Pancreas (tissue), 10 donors: Measurements from ENCODE around the gene RNF145. TPM values are rescaled to one million over a fixed set of nuclear protein-coding genes. Genes with fewer than 3 reads are reported as not detected.
"Not testable (repeated sequence)": the region's sequence is repeated elsewhere in the genome, so short reads cannot be mapped to it uniquely, and the experiment has no call there.

Source experiments
- ATAC-seq, 4 donors: fragments of 200-7000 bp; cut with Tn5 transposase; one replicate each; pipeline versions ENCODE4 v1.8.0 to v1.9.1; 2020; ENCODE audit warnings: mild to moderate bottlenecking in 4 of 4, moderate library complexity in 4 of 4
- DNase-seq, 6 donors: peaks; one replicate each; pipeline ENCODE4 v3.0.0-alpha.2; 2020
- FAIRE-seq: peaks from 2 replicates; lab custom pipeline; 2012; peaks lifted over from hg19 to GRCh38; lab: Jason Lieb, UNC
- H3K27ac ChIP-seq, 4 donors: fragments of 200-600 bp; sonication (generic); 1 replicate in 3 of 4; 2 replicates in 1 of 4; pipeline versions ENCODE4 v1.5.0 to v1.8.0; 2020
- H3K27me3 ChIP-seq, 4 donors: fragments of 200-600 bp; one replicate each; pipeline ENCODE4 v1.8.0; 2021
- H3K36me3 ChIP-seq, 3 donors: fragments of 200-600 bp; sonication (generic) in 1 of 3; one replicate each; pipeline versions ENCODE4 v1.5.0 to v1.8.0; 2020 to 2021
- H3K4me1 ChIP-seq, 3 donors: fragments of 200-600 bp; one replicate each; pipeline ENCODE4 v1.8.0; 2021
- H3K4me3 ChIP-seq, 4 donors: fragments of 200-600 bp; sonication (generic) in 2 of 4; one replicate each; pipeline versions ENCODE4 v1.5.0 to v1.8.0; 2020 to 2021
- H3K9me3 ChIP-seq, 4 donors: fragments of 200-600 bp; one replicate each; pipeline ENCODE4 v1.8.0; 2021
- CTCF ChIP-seq, 4 donors: fragments of 200-600 bp; sonication (generic) in 3 of 4; IDR thresholded peaks; one replicate each; pipeline versions ENCODE4 v1.5.0 to v1.8.0; 2021; ENCODE audit warnings: antibody characterized with exemption in 4 of 4
- WGBS, 2 donors: extraction: QIAGEN DNeasy Blood & Tissue Kit; methylation state at CpG; one replicate each; pipeline ENCODE4 v1.1.7; 2013; 5-methylcytosine and 5-hydroxymethylcytosine counted together
- intact Hi-C, 3 donors: fragments of 100-400 bp; cut with DNase I; formaldehyde crosslinking; loops; one replicate each; pipeline versions ENCODE4 v1.11.1 to v1.14.2; 2022
- polyA plus RNA-seq, 2 donors: library from polyadenylated mRNA; stranded (reverse); fragments of 200-250 nt; gene quantifications; one replicate each; pipeline ENCODE4 v1.2.3, GENCODE V29; 2013
- total RNA-seq, 6 donors: library from RNA; stranded (reverse); fragmentation: NEBNext Ultra II Directional in 4 of 6; extraction: Animal tissue kit (Norgen Biotek cat#: 25700) in 4 of 6; gene quantifications; one replicate each; pipeline versions ENCODE4 v1.2.1 to v1.2.4, GENCODE V29; 2021 to 2023
- donor health status: healthy with polysubstance abuse.
- donor health status: DM: no; HTN: no; CAD: no; lungs with moderate emphysema.
- donor health status: DM: no; HTN: no; CAD: no.
- donor health status: control.
- donor health status: control.
- donor health status: Bipolar disorder and iron deficiency.
- donor health status: DM: yes; HTN: yes; CAD: no.
- donor health status: DM: no; HTN: no; CAD: no.
- donor health status: DM: no; HTN: no; CAD: no.
- donor health status: DM: yes; HTN: yes; CAD: no.

RNF145 gene
- total and polyA plus RNA-seq, 8 donors, result 6.9 to 33.6 (median 14.5) TPM

DNA sequence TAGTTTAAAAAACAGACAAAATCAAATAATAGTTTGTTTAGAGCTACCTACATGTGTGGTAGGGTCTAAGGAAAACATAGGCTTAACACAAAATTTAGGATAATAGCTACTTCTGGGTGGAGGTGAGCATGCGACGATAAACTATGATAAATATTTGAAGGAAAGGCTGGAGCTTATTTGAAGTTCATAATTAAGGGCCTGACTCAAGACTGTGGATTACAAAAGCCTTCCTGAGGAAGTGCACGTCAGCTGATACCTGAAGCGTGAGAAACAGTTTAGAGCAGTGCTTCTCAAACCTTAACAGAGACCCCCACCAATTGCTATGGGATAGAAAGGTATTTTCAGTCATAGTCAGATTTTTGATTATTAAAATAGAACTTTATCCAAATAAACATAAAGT, 33.3 kb upstream of the RNF145 start:
- TF ChIP-seq CTCF (IDR thresholded peaks at IDR 0.05), result no peak
- H3K27ac ChIP-seq, result no peak overlapping the region
- DNase-seq (no peak), FAIRE-seq (no peak), ATAC-seq (no peak)
- no peak overlapping the region for H3K4me3 ChIP-seq
- intact Hi-C loops, result no loop called here
- no peaks in the 10 kb centered on the region for H3K4me1 ChIP-seq
- peaks cover 0 to 3% (median 1%) of the 10 kb centered on the region in 4 donors for H3K27me3 ChIP-seq
- 56 to 64% methylated on average over 4 of the region's 4 CpGs for WGBS, 2 donors
- no peaks in the 10 kb centered on the region for H3K36me3 ChIP-seq
- H3K9me3 ChIP-seq, result no peaks in the 10 kb centered on the region

- DNase-seq (no peak), FAIRE-seq (no peak), ATAC-seq (no peak)
- WGBS, 2 donors, result 53 to 64% methylated on average over 2 of the region's 2 CpGs
- no peak for TF ChIP-seq CTCF (IDR thresholded peaks at IDR 0.05)
- Histone ChIP-seq H3K27ac (no peak overlapping the region), H3K4me3 (no peak overlapping the region), H3K36me3 (no peaks in the 10 kb centered on the region), H3K4me1 (no peaks in the 10 kb centered on the region), H3K9me3 (no peaks in the 10 kb centered on the region), H3K27me3 (peaks cover 0 to 3% (median 0%) of the 10 kb centered on the region in 4 donors)
- intact Hi-C loops, result no loop called here
These were observed 32.7 kb upstream of the RNF145 start for GRCh38 chr5:159241946-159242552.

DNA sequence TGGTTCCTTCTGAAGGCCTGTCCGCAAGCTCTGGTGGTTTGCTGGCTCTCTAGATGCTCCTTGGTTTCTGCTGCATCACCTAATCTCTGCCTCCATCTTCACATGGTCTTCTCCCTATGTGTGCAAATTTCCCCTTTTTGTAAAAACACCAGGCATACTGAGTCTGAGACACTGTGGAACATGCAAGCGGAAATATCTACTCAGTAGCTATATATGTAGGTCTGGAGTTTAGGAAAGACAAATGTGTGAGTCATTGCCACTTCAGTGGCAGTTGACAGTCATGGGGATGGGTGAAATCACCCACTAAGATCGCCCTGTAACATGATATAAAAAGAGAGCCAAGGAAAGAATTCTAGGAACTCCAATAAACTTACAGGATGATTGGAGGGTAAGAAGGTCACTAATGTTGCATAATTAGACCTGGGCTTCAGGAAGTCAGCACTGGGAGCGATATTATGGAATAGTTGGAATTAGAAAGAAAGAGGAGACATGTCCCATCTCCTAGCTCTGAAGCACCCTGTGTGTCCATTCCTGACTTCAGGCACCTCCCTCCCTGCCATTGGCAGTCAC, 31.0 kb upstream of the RNF145 start:
- no peaks in the 10 kb centered on the region for H3K36me3 ChIP-seq
- no peak overlapping the region for H3K4me3 ChIP-seq
- H3K27ac ChIP-seq, result no peak overlapping the region
- TF ChIP-seq CTCF (IDR thresholded peaks at IDR 0.05), result no peak
- no peaks in the 10 kb centered on the region for H3K4me1 ChIP-seq
- intact Hi-C loops, result no loop called here
- ATAC-seq (no peak), FAIRE-seq (no peak), DNase-seq (no peak)
- H3K9me3 ChIP-seq, result no peaks in the 10 kb centered on the region
- 69 to 85% methylated on average over 4 of the region's 4 CpGs for WGBS, 2 donors
- no peaks in the 10 kb centered on the region for H3K27me3 ChIP-seq

DNA sequence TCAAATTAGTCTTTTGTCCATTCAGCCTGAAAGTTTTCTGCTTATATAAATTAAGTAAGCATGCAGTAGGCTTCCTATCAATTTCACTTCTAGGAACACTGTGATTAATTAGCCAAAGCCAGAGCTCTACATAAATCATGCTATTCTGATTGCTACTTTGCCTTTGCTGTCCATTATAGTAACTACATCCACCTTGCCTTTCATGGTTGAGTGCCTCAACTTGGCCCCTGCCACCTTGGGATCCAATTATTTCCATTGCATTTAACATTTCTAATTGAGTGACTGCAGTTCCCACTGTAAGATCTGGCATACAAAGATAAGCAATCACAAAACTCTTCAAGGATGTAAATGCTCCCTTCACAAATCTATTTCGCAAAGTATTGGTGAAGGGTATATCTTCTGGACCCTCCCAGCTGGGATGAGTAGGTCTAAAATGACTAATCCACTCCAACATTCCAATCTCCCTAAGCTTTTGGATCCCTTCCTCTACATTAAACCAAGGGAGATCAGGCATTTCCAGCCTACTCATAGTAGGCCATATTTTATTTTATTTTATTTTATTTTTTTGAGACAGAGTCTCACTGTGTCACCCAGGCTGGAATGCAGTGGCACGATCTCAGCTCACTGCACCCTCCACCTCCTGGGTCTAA, 26.6 kb upstream of the RNF145 start:
- WGBS, 2 donors, result 91 to 95% methylated on average over 2 of the region's 2 CpGs
- H3K4me1 ChIP-seq, ATAC-seq, H3K4me3 ChIP-seq, FAIRE-seq, intact Hi-C loops, H3K36me3 ChIP-seq, H3K9me3 ChIP-seq, H3K27ac ChIP-seq, DNase-seq, H3K27me3 ChIP-seq: not testable (repeated sequence)

DNA sequence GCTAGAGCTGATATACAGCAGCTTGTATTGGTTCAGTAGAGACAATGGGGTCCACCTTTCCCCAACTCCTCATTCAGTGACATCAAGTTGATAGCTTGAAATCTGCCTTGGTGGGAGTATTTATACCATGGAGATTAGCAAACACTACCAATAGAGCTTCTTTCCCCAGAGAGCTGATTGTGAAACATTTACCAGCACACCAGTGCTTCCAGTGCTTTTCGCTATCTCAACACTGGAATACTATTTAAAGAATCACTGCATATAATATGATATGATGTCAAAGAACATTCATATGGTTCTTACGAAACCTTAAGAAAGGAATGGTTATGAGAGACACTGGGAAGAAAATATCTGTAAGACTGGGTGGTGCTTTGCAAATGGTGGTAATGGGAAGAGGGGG, 21.8 kb upstream of the RNF145 start:
- Histone ChIP-seq H3K27me3 (no peaks in the 10 kb centered on the region), H3K4me1 (no peaks in the 10 kb centered on the region), H3K4me3 (no peak overlapping the region), H3K9me3 (no peaks in the 10 kb centered on the region), H3K27ac (no peak overlapping the region), H3K36me3 (no peaks in the 10 kb centered on the region)
- ATAC-seq, result no peak
- DNase-seq, result no peak
- TF ChIP-seq CTCF (IDR thresholded peaks at IDR 0.05), result no peak
- intact Hi-C loops, result no loop called here
- 86 to 90% methylated on average over 2 of the region's 2 CpGs for WGBS, 2 donors
- FAIRE-seq, result no peak
